ENCODE results near the gene MORC2.

Gene MORC2

DNA sequence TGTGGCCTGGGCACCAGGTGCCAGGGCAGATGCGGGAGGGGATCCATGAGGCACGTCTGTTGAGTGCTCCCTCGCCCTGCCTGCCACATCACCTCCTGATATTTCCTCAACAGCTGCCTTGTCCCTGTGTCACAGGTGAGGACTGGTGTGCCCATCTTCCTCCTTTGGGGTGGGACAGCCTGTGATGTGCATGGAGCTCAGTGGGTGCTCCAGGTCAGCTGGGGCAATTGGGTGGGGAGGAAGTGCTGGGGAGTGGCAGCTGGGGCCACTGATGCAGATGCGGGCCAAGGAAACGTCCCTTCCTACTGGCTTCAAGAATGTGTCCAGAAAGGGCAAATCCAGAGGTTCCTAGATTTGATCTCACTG is 83.6 kb downstream of the MORC2 start:
- H3K9me3 ChIP-seq (replicated peaks; ENCODE audit: insufficient read depth, low read length) = no peaks in the 10 kb centered on the region
- no peaks in the 10 kb centered on the region for H3K27me3 ChIP-seq (replicated peaks; ENCODE audit: insufficient read depth, low read length)
- no peaks in the 10 kb centered on the region for H4K20me1 ChIP-seq (ENCODE audit: insufficient read depth, low read length)
- H3K27ac ChIP-seq (ENCODE audit: low read length) = no peak overlapping the region
- H2AFZ ChIP-seq (ENCODE audit: low read length) = no peak overlapping the region
- DNase-seq = no peak
- no peak overlapping the region for H3K9ac ChIP-seq (ENCODE audit: low read length)
- no peak overlapping the region for H3K4me2 ChIP-seq (ENCODE audit: low read depth, low read length)
- no peaks in the 10 kb centered on the region for H3K4me1 ChIP-seq (ENCODE audit: low read length)
- H3F3A ChIP-seq (ENCODE audit: insufficient read depth, low read length) = no peaks in the 10 kb centered on the region
- H3K36me3 ChIP-seq (replicated peaks; ENCODE audit: insufficient read depth, low read length) = no peaks in the 10 kb centered on the region
- TF ChIP-seq, protein P1, sequence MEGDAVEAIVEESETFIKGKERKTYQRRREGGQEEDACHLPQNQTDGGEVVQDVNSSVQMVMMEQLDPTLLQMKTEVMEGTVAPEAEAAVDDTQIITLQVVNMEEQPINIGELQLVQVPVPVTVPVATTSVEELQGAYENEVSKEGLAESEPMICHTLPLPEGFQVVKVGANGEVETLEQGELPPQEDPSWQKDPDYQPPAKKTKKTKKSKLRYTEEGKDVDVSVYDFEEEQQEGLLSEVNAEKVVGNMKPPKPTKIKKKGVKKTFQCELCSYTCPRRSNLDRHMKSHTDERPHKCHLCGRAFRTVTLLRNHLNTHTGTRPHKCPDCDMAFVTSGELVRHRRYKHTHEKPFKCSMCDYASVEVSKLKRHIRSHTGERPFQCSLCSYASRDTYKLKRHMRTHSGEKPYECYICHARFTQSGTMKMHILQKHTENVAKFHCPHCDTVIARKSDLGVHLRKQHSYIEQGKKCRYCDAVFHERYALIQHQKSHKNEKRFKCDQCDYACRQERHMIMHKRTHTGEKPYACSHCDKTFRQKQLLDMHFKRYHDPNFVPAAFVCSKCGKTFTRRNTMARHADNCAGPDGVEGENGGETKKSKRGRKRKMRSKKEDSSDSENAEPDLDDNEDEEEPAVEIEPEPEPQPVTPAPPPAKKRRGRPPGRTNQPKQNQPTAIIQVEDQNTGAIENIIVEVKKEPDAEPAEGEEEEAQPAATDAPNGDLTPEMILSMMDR (IDR thresholded peaks at IDR 0.05; ENCODE audit: low read length) = no peak
- TF ChIP-seq EZH2phosphoT487 (IDR thresholded peaks at IDR 0.05; ENCODE audit: low read length) (no peak), EZH2 (optimal IDR thresholded peaks at IDR 0.05; ENCODE audit: low read depth, low read length) (no peak)
- H3K79me2 ChIP-seq (ENCODE audit: low read length) = no peaks in the 10 kb centered on the region
- no peak overlapping the region for H3K4me3 ChIP-seq (ENCODE audit: low read length)
- H3K9me2 ChIP-seq (replicated peaks; ENCODE audit: insufficient read depth, low read length) = no peaks in the 10 kb centered on the region

DNA sequence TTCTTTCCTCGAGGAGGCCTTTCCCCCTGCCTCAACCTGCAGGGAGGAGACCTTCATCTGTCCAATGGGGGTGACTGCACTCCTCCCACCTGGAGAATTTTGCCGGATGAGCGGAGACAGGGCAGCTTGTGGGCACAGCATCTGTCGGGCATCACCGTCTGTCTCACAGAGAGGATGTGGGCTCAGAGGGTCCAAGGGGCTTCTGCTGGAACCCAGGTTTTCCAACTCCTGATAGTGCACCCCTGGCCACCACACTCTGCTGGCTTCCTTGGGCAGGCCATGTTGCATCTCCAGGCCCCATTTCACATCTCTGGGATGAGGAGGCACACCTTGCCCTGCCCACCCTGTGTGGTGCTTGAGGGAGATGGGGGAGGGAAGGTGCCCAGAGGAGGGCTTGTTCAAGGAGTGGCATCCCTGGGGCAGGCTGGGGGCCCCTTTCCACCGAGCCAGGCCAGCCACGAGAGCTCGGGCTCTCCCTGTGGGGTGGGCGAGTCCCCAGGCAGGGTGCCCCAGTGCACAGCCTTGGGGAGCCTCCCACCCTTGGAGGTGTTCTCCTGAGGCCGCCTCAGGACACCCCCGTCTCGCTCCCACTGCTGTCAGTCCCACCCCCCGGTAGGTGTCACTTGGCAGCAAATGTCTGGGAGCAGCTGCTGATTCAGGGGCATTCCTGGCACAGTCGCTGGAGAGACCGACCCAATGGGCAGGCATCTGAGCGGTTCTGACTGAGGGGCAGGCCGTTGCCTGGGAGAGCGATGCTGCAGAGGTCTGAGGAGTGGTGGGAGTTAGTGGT is 84.2 kb downstream of the MORC2 start:
- TF ChIP-seq, protein P1 (IDR thresholded peaks at IDR 0.05; ENCODE audit: low read length) = no peak
- TF ChIP-seq EZH2phosphoT487 (IDR thresholded peaks at IDR 0.05; ENCODE audit: low read length) (no peak), EZH2 (optimal IDR thresholded peaks at IDR 0.05; ENCODE audit: low read depth, low read length) (no peak)
- H3K9ac ChIP-seq (ENCODE audit: low read length) = no peak overlapping the region
- no peaks in the 10 kb centered on the region for H3K27me3 ChIP-seq (replicated peaks; ENCODE audit: insufficient read depth, low read length)
- no peak overlapping the region for H3K4me2 ChIP-seq (ENCODE audit: low read depth, low read length)
- no peaks in the 10 kb centered on the region for H3F3A ChIP-seq (ENCODE audit: insufficient read depth, low read length)
- no peak overlapping the region for H3K27ac ChIP-seq (ENCODE audit: low read length)
- H3K36me3 ChIP-seq (replicated peaks; ENCODE audit: insufficient read depth, low read length) = no peaks in the 10 kb centered on the region
- no peak overlapping the region for H3K4me3 ChIP-seq (ENCODE audit: low read length)
- H3K9me2 ChIP-seq (replicated peaks; ENCODE audit: insufficient read depth, low read length) = no peaks in the 10 kb centered on the region
- DNase-seq = no peak
- no peak overlapping the region for H2AFZ ChIP-seq (ENCODE audit: low read length)
- H3K9me3 ChIP-seq (replicated peaks; ENCODE audit: insufficient read depth, low read length) = no peaks in the 10 kb centered on the region
- no peaks in the 10 kb centered on the region for H4K20me1 ChIP-seq (ENCODE audit: insufficient read depth, low read length)
- H3K4me1 ChIP-seq (ENCODE audit: low read length) = no peaks in the 10 kb centered on the region
- H3K79me2 ChIP-seq (ENCODE audit: low read length) = no peaks in the 10 kb centered on the region

DNA sequence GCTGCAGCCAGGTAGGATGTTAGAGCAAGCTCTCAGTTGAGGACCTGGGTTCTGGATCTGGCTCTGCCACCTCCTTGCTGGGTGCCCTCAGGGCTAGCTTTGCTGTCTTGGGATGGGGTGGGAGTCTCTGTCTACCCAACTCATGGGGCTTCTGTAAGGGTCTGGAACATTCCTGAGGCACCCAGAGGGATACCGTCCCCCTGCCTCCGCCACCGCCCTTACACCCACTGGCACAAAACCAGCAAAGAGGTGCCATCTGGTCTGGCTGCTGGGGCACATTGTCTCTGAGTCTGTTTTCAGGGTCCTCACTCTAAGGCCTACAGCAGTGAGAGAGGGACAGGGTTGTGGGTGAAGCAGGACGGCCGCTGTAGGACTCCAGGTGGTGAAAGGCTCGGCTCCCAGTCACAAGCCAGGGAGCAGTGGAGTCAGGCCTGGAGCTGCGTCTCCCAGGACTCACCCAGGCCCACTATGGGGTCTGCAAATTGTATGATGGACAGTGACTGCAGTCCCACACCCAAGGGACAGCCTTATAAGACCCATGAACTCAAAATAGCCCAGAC is 84.9 kb downstream of the MORC2 start:
- DNase-seq = no peak
- no peak overlapping the region for H3K4me2 ChIP-seq (ENCODE audit: low read depth, low read length)

More for the DNA sequence above, 84.9 kb downstream of the MORC2 start:
- Histone ChIP-seq H4K20me1 (ENCODE audit: insufficient read depth, low read length) (no peaks in the 10 kb centered on the region), H3K27me3 (replicated peaks; ENCODE audit: insufficient read depth, low read length) (no peaks in the 10 kb centered on the region), H3K9me3 (replicated peaks; ENCODE audit: insufficient read depth, low read length) (no peaks in the 10 kb centered on the region), H3F3A (ENCODE audit: insufficient read depth, low read length) (no peaks in the 10 kb centered on the region), H3K4me1 (ENCODE audit: low read length) (no peaks in the 10 kb centered on the region), H2AFZ (ENCODE audit: low read length) (no peak overlapping the region), H3K4me3 (ENCODE audit: low read length) (no peak overlapping the region), H3K36me3 (replicated peaks; ENCODE audit: insufficient read depth, low read length) (no peaks in the 10 kb centered on the region), H3K79me2 (ENCODE audit: low read length) (no peaks in the 10 kb centered on the region), H3K27ac (ENCODE audit: low read length) (no peak overlapping the region), H3K9ac (ENCODE audit: low read length) (no peak overlapping the region), H3K9me2 (replicated peaks; ENCODE audit: insufficient read depth, low read length) (no peaks in the 10 kb centered on the region)
- TF ChIP-seq, protein P1 (IDR thresholded peaks at IDR 0.05; ENCODE audit: low read length) = no peak
- TF ChIP-seq EZH2 (optimal IDR thresholded peaks at IDR 0.05; ENCODE audit: low read depth, low read length) (no peak), EZH2phosphoT487 (IDR thresholded peaks at IDR 0.05; ENCODE audit: low read length) (no peak)

Measured in MM.1S (cell line).